ENCODE results near the gene RHBDF1.

The RHBDF1 gene

GRCh38 chr16:64914-65255 lies 7.5 kb downstream of the RHBDF1 start:
- CTCF ChIA-PET, result interaction anchor here (9.2 kb wide), 1 partner anchor 30 kb away, joined by 130 read pairs; no protein-coding TSS in a partner anchor
- POLR2A ChIA-PET, result interaction anchor here (1.0 to 8.3 kb wide), 4 partner anchors 11 to 31 kb away, joined by 3 to 31 read pairs (median 4); partner anchors contain the start of genes POLR3K and SNRNP25
- no peak for TF ChIP-seq ELF4 (IDR thresholded peaks at IDR 0.05)
- no peak for TF ChIP-seq SUZ12 (IDR thresholded peaks at IDR 0.05)
- TF ChIP-seq PKNOX1 (IDR thresholded peaks at IDR 0.05), result no peak
- no peak for TF ChIP-seq TARDBP (IDR thresholded peaks at IDR 0.05)
- no peak for TF ChIP-seq BHLHE40 (IDR thresholded peaks at IDR 0.05; ENCODE audit: borderline replicate concordance)
- TF ChIP-seq ARNT (IDR thresholded peaks at IDR 0.05), result no peak
- no peak for TF ChIP-seq CTBP1 (IDR thresholded peaks at IDR 0.05; ENCODE audit: borderline replicate concordance)
- no peak for TF ChIP-seq FOXK2 (IDR thresholded peaks at IDR 0.05)
- TF ChIP-seq HDGF (IDR thresholded peaks at IDR 0.05; ENCODE audit: borderline replicate concordance), result no peak
- TF ChIP-seq FOXM1 (IDR thresholded peaks at IDR 0.05; ENCODE audit: borderline replicate concordance), result no peak
- no peak for TF ChIP-seq SP1 (IDR thresholded peaks at IDR 0.05)
- TF ChIP-seq LEF1 (IDR thresholded peaks at IDR 0.05; ENCODE audit: borderline replicate concordance), result no peak
- no peak for TF ChIP-seq L3MBTL2 (conservative IDR thresholded peaks at IDR 0.05)
- no peak for TF ChIP-seq FOXA1 (IDR thresholded peaks at IDR 0.05)
- TF ChIP-seq NFRKB (IDR thresholded peaks at IDR 0.05), result no peak
- no peak for TF ChIP-seq ZNF384 (IDR thresholded peaks at IDR 0.05)
- DNase-seq (ENCODE audit: extremely low spot score), result no peak

- TF ChIP-seq PKNOX1 (IDR thresholded peaks at IDR 0.05) (no peak), FOXK2 (IDR thresholded peaks at IDR 0.05) (no peak), L3MBTL2 (conservative IDR thresholded peaks at IDR 0.05) (no peak), BHLHE40 (IDR thresholded peaks at IDR 0.05; ENCODE audit: borderline replicate concordance) (no peak), ZNF384 (IDR thresholded peaks at IDR 0.05) (no peak), NFRKB (IDR thresholded peaks at IDR 0.05) (no peak), SUZ12 (IDR thresholded peaks at IDR 0.05) (no peak), ELF4 (IDR thresholded peaks at IDR 0.05) (no peak), FOXM1 (IDR thresholded peaks at IDR 0.05; ENCODE audit: borderline replicate concordance) (no peak), FOXA1 (IDR thresholded peaks at IDR 0.05) (no peak), SP1 (IDR thresholded peaks at IDR 0.05) (no peak), TARDBP (IDR thresholded peaks at IDR 0.05) (no peak)
- ChIA-PET POLR2A (interaction anchor here (1.0 to 8.3 kb wide), 4 partner anchors 11 to 32 kb away, joined by 3 to 31 read pairs (median 4); partner anchors contain the start of genes POLR3K and SNRNP25), CTCF (interaction anchor here (0.6 to 9.2 kb wide), 4 partner anchors 11 to 44 kb away, joined by 3 to 130 read pairs (median 5); no protein-coding TSS in a partner anchor)
- no peak for DNase-seq (ENCODE audit: extremely low spot score)
Measured at GRCh38 chr16:63998-64913, 8.2 kb downstream of the RHBDF1 start.

GRCh38 chr16:63466-63865 lies 9.0 kb downstream of the RHBDF1 start:
- no peak for DNase-seq (ENCODE audit: extremely low spot score)
- ChIA-PET POLR2A (interaction anchor here (0.8 to 8.3 kb wide), 3 partner anchors 9 to 33 kb away, joined by 4 to 31 read pairs (median 4); partner anchors contain the start of genes POLR3K, RHBDF1 and SNRNP25), CTCF (interaction anchor here (1.0 to 1.6 kb wide), 2 partner anchors 12 to 34 kb away, joined by 3 to 7 read pairs; no protein-coding TSS in a partner anchor)
- no peak for TF ChIP-seq BHLHE40 (IDR thresholded peaks at IDR 0.05; ENCODE audit: borderline replicate concordance)
- TF ChIP-seq ELF4 (IDR thresholded peaks at IDR 0.05), result no peak
- TF ChIP-seq FOXA1 (IDR thresholded peaks at IDR 0.05), result no peak
- no peak for TF ChIP-seq NFRKB (IDR thresholded peaks at IDR 0.05)
- TF ChIP-seq FOXM1 (IDR thresholded peaks at IDR 0.05; ENCODE audit: borderline replicate concordance), result no peak
- no peak for TF ChIP-seq HDGF (IDR thresholded peaks at IDR 0.05; ENCODE audit: borderline replicate concordance)
- TF ChIP-seq ZNF384 (IDR thresholded peaks at IDR 0.05), result no peak
- TF ChIP-seq CTBP1 (IDR thresholded peaks at IDR 0.05; ENCODE audit: borderline replicate concordance), result no peak
- TF ChIP-seq TARDBP (IDR thresholded peaks at IDR 0.05), result no peak

- no peak for DNase-seq (ENCODE audit: extremely low spot score)
- CTCF ChIA-PET, result interaction anchor here (0.6 to 1.6 kb wide), 4 partner anchors 8 to 34 kb away, joined by 3 to 7 read pairs (median 4); partner anchors contain the start of genes POLR3K and SNRNP25
- POLR2A ChIA-PET, result interaction anchor here (0.8 to 8.3 kb wide), 2 partner anchors 9 to 10 kb away, joined by 4 to 31 read pairs; partner anchors contain the start of genes POLR3K, RHBDF1 and SNRNP25
- TF ChIP-seq SUZ12 (IDR thresholded peaks at IDR 0.05), result no peak
- no peak for TF ChIP-seq SP1 (IDR thresholded peaks at IDR 0.05)
- TF ChIP-seq HDGF (IDR thresholded peaks at IDR 0.05; ENCODE audit: borderline replicate concordance), result no peak
- no peak for TF ChIP-seq ELF4 (IDR thresholded peaks at IDR 0.05)
- TF ChIP-seq TARDBP (IDR thresholded peaks at IDR 0.05), result no peak
- TF ChIP-seq ZNF384 (IDR thresholded peaks at IDR 0.05), result no peak
- TF ChIP-seq FOXK2 (IDR thresholded peaks at IDR 0.05), result no peak
- TF ChIP-seq PKNOX1 (IDR thresholded peaks at IDR 0.05), result no peak
- no peak for TF ChIP-seq BHLHE40 (IDR thresholded peaks at IDR 0.05; ENCODE audit: borderline replicate concordance)
- no peak for TF ChIP-seq FOXM1 (IDR thresholded peaks at IDR 0.05; ENCODE audit: borderline replicate concordance)
- TF ChIP-seq ARNT (IDR thresholded peaks at IDR 0.05), result no peak
- no peak for TF ChIP-seq L3MBTL2 (conservative IDR thresholded peaks at IDR 0.05)
- no peak for TF ChIP-seq CTBP1 (IDR thresholded peaks at IDR 0.05; ENCODE audit: borderline replicate concordance)
- no peak for TF ChIP-seq LEF1 (IDR thresholded peaks at IDR 0.05; ENCODE audit: borderline replicate concordance)
- TF ChIP-seq NFRKB (IDR thresholded peaks at IDR 0.05), result no peak
- TF ChIP-seq FOXA1 (IDR thresholded peaks at IDR 0.05), result no peak
Measured at GRCh38 chr16:62968-63391, 9.5 kb downstream of the RHBDF1 start.

Measured in HEK293T (cell line).